DOHH2 (cell line): Measurements from ENCODE around the gene OSBPL10.

Experiments
- H3F3A ChIP-seq: fragments of 200-600 bp; sonication (generic), shearing (Covaris generic); 2 replicates; pipeline ENCODE4 v1.6.0; 2016; ENCODE audit warnings: antibody characterized with exemption, mild to moderate bottlenecking; ENCODE audit not compliant: control insufficient read depth, insufficient read depth
- H3K27ac ChIP-seq: fragments of 200-600 bp; sonication (generic); 2 replicates; pipeline ENCODE4 v1.5.1; 2014; ENCODE audit warnings: low read depth, mild to moderate bottlenecking, low read length, moderate library complexity
- H3K27me3 ChIP-seq: fragments of 200-600 bp; sonication (generic); 2 replicates; pipeline ENCODE4 v1.6.1; 2014; ENCODE audit warnings: mild to moderate bottlenecking, low read length, mixed read lengths; ENCODE audit not compliant: control insufficient read depth
- H3K36me3 ChIP-seq: fragments of 200-600 bp; sonication (generic); 2 replicates; pipeline ENCODE4 v1.6.1; 2014; ENCODE audit warnings: mild to moderate bottlenecking, low read length, moderate library complexity, mixed read lengths; ENCODE audit not compliant: control insufficient read depth
- H3K4me1 ChIP-seq: fragments of 200-600 bp; sonication (generic); 2 replicates; pipeline ENCODE4 v1.6.1; 2014; ENCODE audit warnings: mild to moderate bottlenecking, low read length, mixed read lengths; ENCODE audit not compliant: control insufficient read depth
- H3K4me2 ChIP-seq: fragments of 200-600 bp; sonication (generic); 2 replicates; pipeline ENCODE4 v1.6.0; 2014; ENCODE audit warnings: mild to moderate bottlenecking, low read length, moderate library complexity
- H3K4me3 ChIP-seq: fragments of 200-600 bp; sonication (generic); 2 replicates; pipeline ENCODE4 v1.5.1; 2014; ENCODE audit warnings: mild to moderate bottlenecking, low read length, mixed read lengths
- H3K79me2 ChIP-seq: fragments of 200-600 bp; sonication (generic); 2 replicates; pipeline ENCODE4 v1.6.1; 2014; ENCODE audit warnings: mild to moderate bottlenecking, low read length, mixed read lengths; ENCODE audit not compliant: control insufficient read depth
- H3K9me2 ChIP-seq: fragments of 200-600 bp; sonication (generic); replicated peaks from 2 replicates; pipeline ENCODE4 v1.6.1; 2014; ENCODE audit warnings: mild to moderate bottlenecking, low read length, mixed read lengths; ENCODE audit not compliant: control insufficient read depth
- H3K9me3 ChIP-seq: fragments of 200-600 bp; sonication (generic); 2 replicates; pipeline ENCODE4 v1.6.1; 2014; ENCODE audit warnings: antibody characterized with exemption, low read length, mixed read lengths; ENCODE audit not compliant: control insufficient read depth, insufficient read depth
- H4K20me1 ChIP-seq: fragments of 200-600 bp; sonication (generic); 2 replicates; pipeline ENCODE4 v1.6.0; 2014; ENCODE audit warnings: low read depth, mild to moderate bottlenecking, antibody characterized with exemption, low read length, moderate library complexity; ENCODE audit not compliant: control insufficient read depth, insufficient read depth
- EZH2phosphoT487 ChIP-seq: fragments of 200-600 bp; sonication (generic); IDR thresholded peaks from 2 replicates; pipeline ENCODE4 v1.6.1; 2017; ENCODE audit warnings: borderline replicate concordance, mild to moderate bottlenecking, antibody characterized with exemption, low read length, moderate library complexity, mixed read lengths
- TF ChIP-seq, protein P1 (sequence below): fragments of 200-600 bp; sonication (generic); IDR thresholded peaks from one replicate; pipeline ENCODE4 v1.5.1; 2014; ENCODE audit warnings: antibody characterized with exemption, mild to moderate bottlenecking, low read depth, low read length; ENCODE audit not compliant: poor library complexity, severe bottlenecking

The OSBPL10 gene

DNA sequence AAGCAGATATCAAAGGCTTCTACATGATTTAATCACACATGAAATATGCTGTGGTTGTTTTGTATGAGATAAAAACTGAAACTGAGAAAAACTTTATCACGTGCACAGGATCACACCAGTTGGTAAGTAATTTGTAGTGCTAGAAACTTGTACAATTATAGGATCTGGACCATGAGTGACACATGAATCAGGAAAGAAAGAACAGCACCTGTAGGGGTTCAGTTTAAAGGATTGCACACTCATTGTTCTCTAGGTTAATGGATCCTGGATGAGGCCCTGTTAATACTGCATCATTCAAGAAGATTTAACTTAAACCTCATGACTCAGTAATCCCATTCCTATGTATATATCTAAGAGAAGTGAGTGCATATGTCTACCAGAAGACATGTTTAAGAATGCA lies 360.4 kb downstream of the OSBPL10 start:
- H3K36me3 ChIP-seq: peaks cover 82% of the 10 kb centered on the region
- H3K9me2 ChIP-seq: no peaks in the 10 kb centered on the region
- H3K4me2 ChIP-seq: no peak overlapping the region
- no peaks in the 10 kb centered on the region for H3K79me2 ChIP-seq
- no peak overlapping the region for H3K27ac ChIP-seq
- no peak overlapping the region for H3K4me3 ChIP-seq
- no peaks in the 10 kb centered on the region for H3K27me3 ChIP-seq
- H3K9me3 ChIP-seq: no peaks in the 10 kb centered on the region
- no peaks in the 10 kb centered on the region for H4K20me1 ChIP-seq
- TF ChIP-seq, protein P1, sequence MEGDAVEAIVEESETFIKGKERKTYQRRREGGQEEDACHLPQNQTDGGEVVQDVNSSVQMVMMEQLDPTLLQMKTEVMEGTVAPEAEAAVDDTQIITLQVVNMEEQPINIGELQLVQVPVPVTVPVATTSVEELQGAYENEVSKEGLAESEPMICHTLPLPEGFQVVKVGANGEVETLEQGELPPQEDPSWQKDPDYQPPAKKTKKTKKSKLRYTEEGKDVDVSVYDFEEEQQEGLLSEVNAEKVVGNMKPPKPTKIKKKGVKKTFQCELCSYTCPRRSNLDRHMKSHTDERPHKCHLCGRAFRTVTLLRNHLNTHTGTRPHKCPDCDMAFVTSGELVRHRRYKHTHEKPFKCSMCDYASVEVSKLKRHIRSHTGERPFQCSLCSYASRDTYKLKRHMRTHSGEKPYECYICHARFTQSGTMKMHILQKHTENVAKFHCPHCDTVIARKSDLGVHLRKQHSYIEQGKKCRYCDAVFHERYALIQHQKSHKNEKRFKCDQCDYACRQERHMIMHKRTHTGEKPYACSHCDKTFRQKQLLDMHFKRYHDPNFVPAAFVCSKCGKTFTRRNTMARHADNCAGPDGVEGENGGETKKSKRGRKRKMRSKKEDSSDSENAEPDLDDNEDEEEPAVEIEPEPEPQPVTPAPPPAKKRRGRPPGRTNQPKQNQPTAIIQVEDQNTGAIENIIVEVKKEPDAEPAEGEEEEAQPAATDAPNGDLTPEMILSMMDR: no peak
- no peak for TF ChIP-seq EZH2phosphoT487
- peaks cover 18% of the 10 kb centered on the region for H3K4me1 ChIP-seq
- no peaks in the 10 kb centered on the region for H3F3A ChIP-seq

DNA sequence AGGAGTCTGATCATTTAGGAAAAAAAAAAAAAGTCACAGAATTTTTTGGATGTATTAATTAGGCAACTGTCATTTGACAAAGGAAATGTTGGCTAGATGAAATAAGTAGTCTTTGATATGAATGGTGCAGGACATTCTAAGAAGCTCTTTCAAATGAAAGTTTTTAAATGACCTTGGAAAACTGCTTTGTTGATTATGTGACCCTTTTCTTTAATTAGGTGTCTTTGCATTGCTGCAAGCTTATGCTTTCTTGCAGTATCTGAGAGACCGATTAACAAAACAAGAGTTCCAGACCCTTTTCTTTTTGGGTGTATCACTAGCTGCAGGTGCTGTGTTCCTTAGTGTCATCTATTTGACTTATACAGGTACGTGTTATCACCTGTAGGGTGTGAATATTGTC lies 364.4 kb downstream of the OSBPL10 start:
- H3K4me2 ChIP-seq: no peak overlapping the region
- no peaks in the 10 kb centered on the region for H3K9me3 ChIP-seq
- TF ChIP-seq, protein P1: no peak
- no peak for TF ChIP-seq EZH2phosphoT487
- H4K20me1 ChIP-seq: no peaks in the 10 kb centered on the region
- H3K79me2 ChIP-seq: peaks cover 23% of the 10 kb centered on the region
- H3K27me3 ChIP-seq: no peaks in the 10 kb centered on the region
- H3K36me3 ChIP-seq: peaks cover 70% of the 10 kb centered on the region
- no peaks in the 10 kb centered on the region for H3K9me2 ChIP-seq
- H3K4me1 ChIP-seq: peaks cover 5% of the 10 kb centered on the region
- no peaks in the 10 kb centered on the region for H3F3A ChIP-seq
- no peak overlapping the region for H3K4me3 ChIP-seq
- H3K27ac ChIP-seq: no peak overlapping the region

DNA sequence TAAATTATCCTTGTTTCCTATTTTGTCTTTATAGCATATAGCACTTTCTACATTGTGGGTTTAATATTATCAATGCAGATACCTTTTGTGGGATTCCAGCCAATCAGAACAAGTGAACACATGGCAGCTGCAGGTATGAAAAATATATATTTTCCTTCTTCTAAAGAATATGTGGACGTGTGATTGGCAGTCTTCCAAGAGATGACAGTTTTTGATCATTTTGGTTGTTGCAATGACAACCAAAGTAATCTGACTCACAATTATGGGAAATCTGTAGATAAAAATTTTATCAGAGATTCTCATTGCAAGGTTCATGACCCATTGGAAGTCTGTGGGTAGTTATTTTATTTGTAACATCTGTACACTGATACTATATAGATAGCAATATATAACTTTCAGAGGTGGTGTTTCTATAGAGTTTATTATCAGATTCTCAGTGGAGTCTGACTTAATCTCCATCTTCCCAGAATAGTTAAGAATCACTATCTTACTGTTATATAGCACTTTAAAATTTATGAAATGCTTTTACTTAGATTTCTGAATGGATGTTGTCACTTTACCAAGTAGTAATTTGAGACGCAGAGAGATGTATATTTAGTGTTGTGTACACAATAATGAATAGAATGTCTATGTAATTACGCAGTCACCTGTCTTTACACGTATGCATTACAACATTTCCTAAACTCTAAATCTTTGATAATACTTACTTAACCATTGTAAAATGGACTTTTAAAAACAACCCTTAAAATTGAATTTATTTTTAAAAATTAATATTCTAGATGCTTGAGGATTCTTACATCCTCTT lies 365.8 kb downstream of the OSBPL10 start:
- TF ChIP-seq, protein P1: no peak
- TF ChIP-seq EZH2phosphoT487: no peak
- no peak overlapping the region for H3K4me3 ChIP-seq
- no peaks in the 10 kb centered on the region for H3K9me2 ChIP-seq
- no peaks in the 10 kb centered on the region for H3K27me3 ChIP-seq
- no peaks in the 10 kb centered on the region for H3F3A ChIP-seq
- H3K79me2 ChIP-seq: peaks cover 38% of the 10 kb centered on the region
- no peaks in the 10 kb centered on the region for H4K20me1 ChIP-seq
- H3K36me3 ChIP-seq: peaks cover 61% of the 10 kb centered on the region
- H3K4me1 ChIP-seq: peaks cover 12% of the 10 kb centered on the region
- no peak overlapping the region for H3K4me2 ChIP-seq
- H3K9me3 ChIP-seq: no peaks in the 10 kb centered on the region
- H3K27ac ChIP-seq: no peak overlapping the region
